ENCODE data around the gene TREM2. TPM values are rescaled to one million over a fixed set of nuclear protein-coding genes. Genes with fewer than 3 reads are reported as not detected.

TREM2 gene
- total and polyA plus RNA-seq, 3 donors from 2014 or later, result 0.63 to 2.8 (median 2.2) TPM

DNA sequence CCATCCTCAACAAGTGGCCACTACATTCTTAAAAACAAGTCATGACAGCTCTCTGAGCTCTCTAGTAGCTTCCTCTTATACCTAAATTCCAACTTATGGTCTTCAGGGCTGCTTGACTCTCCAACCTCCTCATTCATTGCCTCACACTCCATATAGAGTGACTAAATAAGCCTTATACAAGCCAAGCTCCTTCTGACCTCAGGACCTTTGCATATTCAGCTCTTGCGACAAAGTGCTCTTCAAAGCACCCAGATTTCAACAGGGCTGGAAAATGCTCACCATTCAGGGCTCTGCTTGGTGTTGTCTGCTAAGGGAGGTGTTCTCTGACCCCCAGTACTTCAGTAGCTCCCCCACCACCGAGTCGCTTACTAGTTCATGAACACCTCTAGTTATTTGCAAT, 34.3 kb upstream of the TREM2 start:
- TF ChIP-seq, protein P1, sequence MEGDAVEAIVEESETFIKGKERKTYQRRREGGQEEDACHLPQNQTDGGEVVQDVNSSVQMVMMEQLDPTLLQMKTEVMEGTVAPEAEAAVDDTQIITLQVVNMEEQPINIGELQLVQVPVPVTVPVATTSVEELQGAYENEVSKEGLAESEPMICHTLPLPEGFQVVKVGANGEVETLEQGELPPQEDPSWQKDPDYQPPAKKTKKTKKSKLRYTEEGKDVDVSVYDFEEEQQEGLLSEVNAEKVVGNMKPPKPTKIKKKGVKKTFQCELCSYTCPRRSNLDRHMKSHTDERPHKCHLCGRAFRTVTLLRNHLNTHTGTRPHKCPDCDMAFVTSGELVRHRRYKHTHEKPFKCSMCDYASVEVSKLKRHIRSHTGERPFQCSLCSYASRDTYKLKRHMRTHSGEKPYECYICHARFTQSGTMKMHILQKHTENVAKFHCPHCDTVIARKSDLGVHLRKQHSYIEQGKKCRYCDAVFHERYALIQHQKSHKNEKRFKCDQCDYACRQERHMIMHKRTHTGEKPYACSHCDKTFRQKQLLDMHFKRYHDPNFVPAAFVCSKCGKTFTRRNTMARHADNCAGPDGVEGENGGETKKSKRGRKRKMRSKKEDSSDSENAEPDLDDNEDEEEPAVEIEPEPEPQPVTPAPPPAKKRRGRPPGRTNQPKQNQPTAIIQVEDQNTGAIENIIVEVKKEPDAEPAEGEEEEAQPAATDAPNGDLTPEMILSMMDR (IDR thresholded peaks at IDR 0.05), result no peak
- no peak for TF ChIP-seq POLR2A (IDR thresholded peaks at IDR 0.05)
- no peaks in the 10 kb centered on the region for H3K36me3 ChIP-seq (ENCODE audit: low read depth, missing control alignments)
- H3K27me3 ChIP-seq, result no peaks in the 10 kb centered on the region
- H3K4me1 ChIP-seq, result no peaks in the 10 kb centered on the region
- no peak overlapping the region for H3K27ac ChIP-seq
- H3K9me3 ChIP-seq, result no peaks in the 10 kb centered on the region
- intact Hi-C loops (cut with DNase I; ENCODE audit: low total_unique reads), result no loop called here
- DNase-seq, result no peak
- no peak overlapping the region for H3K4me3 ChIP-seq
- WGBS, 2 donors, result 97% methylated on average over 3 of the region's 3 CpGs

GRCh38 chr6:41194386-41194785, 31.5 kb upstream of the TREM2 start:
- no peak overlapping the region for H3K4me3 ChIP-seq
- H3K27me3 ChIP-seq, result no peaks in the 10 kb centered on the region
- no peaks in the 10 kb centered on the region for H3K9me3 ChIP-seq
- no peaks in the 10 kb centered on the region for H3K36me3 ChIP-seq (ENCODE audit: low read depth, missing control alignments)
- no peak overlapping the region for H3K27ac ChIP-seq
- H3K4me1 ChIP-seq, result no peaks in the 10 kb centered on the region
- intact Hi-C loops (cut with DNase I; ENCODE audit: low total_unique reads), result no loop called here
- DNase-seq, result no peak
- WGBS, 2 donors, result 100% methylated on average over 1 to 3 of the region's 3 CpGs
- no peak for TF ChIP-seq POLR2A (IDR thresholded peaks at IDR 0.05)
- TF ChIP-seq, protein P1 (IDR thresholded peaks at IDR 0.05), result no peak

DNA sequence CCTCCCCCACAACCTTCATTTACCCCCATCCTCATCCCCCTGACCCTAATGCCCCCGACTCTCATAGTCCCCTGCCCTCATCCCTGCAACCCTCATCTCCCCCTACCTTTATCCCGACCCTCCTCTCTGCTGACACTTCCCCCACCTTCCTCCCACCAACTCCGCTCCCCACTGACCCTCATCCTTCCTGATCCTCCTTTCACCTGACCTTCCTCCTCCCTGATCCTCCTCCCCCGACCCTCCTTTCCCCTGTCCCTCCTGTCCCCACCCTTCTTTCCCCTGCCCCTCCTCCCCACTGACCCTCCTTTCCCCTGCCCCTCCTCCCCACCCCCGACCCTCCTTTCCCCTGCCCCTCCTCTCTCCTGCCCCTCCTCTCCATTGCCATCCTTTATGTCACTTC, 31.0 kb upstream of the TREM2 start:
- Histone ChIP-seq H3K4me3 (no peak overlapping the region), H3K4me1 (no peaks in the 10 kb centered on the region), H3K27ac (no peak overlapping the region), H3K36me3 (ENCODE audit: low read depth, missing control alignments) (no peaks in the 10 kb centered on the region), H3K9me3 (no peaks in the 10 kb centered on the region), H3K27me3 (no peaks in the 10 kb centered on the region)
- DNase-seq, result no peak
- WGBS, 2 donors, result 62 to 64% methylated on average over 5 of the region's 5 CpGs
- intact Hi-C loops (cut with DNase I; ENCODE audit: low total_unique reads), result no loop called here
- TF ChIP-seq POLR2A (IDR thresholded peaks at IDR 0.05), result no peak
- TF ChIP-seq, protein P1 (IDR thresholded peaks at IDR 0.05), result no peak

DNA sequence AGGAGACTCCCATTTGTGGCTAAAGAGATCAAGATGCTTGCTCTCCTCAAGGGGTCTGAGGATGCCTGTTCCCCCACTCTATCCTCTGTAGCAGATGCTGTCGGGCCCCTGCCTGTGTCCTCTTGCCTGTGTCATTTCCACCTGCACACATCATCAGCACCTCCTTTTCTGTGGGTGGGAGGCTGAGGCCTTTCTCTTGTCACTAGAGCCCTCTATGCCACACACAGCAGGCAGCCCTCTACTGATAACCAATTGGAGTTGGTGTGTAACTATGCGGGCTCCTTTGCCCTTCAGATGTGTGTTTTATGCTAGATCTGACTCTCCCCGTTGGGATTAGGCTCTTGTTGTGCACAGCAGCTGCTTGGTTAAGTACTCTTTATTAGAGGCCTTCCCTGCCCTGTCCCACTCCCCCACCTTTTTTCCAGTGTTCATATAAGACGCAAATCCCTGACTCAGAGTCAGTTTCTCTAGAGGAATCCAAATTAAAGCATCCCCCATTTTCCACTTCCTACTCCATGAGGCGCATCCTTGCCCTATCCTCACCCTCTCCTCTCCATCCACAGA, 30.3 kb upstream of the TREM2 start:
- no peak overlapping the region for H3K4me3 ChIP-seq
- intact Hi-C loops (cut with DNase I; ENCODE audit: low total_unique reads), result no loop called here
- H3K27ac ChIP-seq, result no peak overlapping the region
- no peaks in the 10 kb centered on the region for H3K9me3 ChIP-seq
- TF ChIP-seq POLR2A (IDR thresholded peaks at IDR 0.05), result no peak
- TF ChIP-seq, protein P1 (IDR thresholded peaks at IDR 0.05), result no peak
- WGBS, 2 donors, result 74 to 77% methylated on average over 5 of the region's 5 CpGs
- no peaks in the 10 kb centered on the region for H3K36me3 ChIP-seq (ENCODE audit: low read depth, missing control alignments)
- no peaks in the 10 kb centered on the region for H3K4me1 ChIP-seq
- no peaks in the 10 kb centered on the region for H3K27me3 ChIP-seq
- DNase-seq, result no peak

GRCh38 chr6:41191569-41191968, 28.7 kb upstream of the TREM2 start:
- no peaks in the 10 kb centered on the region for H3K9me3 ChIP-seq
- DNase-seq, result no peak
- WGBS, 2 donors, result 33 to 52% methylated on average over 2 to 6 of the region's 6 CpGs
- no peak overlapping the region for H3K27ac ChIP-seq
- TF ChIP-seq, protein P1 (IDR thresholded peaks at IDR 0.05), result peak in 1 of 3 experiments; percentile 16
- no peak for TF ChIP-seq POLR2A (IDR thresholded peaks at IDR 0.05)
- H3K27me3 ChIP-seq, result no peaks in the 10 kb centered on the region
- H3K4me3 ChIP-seq, result no peak overlapping the region
- H3K36me3 ChIP-seq (ENCODE audit: low read depth, missing control alignments), result no peaks in the 10 kb centered on the region
- H3K4me1 ChIP-seq, result no peaks in the 10 kb centered on the region
- intact Hi-C loops (cut with DNase I; ENCODE audit: low total_unique reads), result no loop called here
